ENCODE results near the gene CYP2R1. TPM values are rescaled to one million over a fixed set of nuclear protein-coding genes. Genes with fewer than 3 reads are reported as not detected.

CYP2R1 gene
- total RNA-seq, 1 experiment from 2014 or later: 18.3 TPM

DNA sequence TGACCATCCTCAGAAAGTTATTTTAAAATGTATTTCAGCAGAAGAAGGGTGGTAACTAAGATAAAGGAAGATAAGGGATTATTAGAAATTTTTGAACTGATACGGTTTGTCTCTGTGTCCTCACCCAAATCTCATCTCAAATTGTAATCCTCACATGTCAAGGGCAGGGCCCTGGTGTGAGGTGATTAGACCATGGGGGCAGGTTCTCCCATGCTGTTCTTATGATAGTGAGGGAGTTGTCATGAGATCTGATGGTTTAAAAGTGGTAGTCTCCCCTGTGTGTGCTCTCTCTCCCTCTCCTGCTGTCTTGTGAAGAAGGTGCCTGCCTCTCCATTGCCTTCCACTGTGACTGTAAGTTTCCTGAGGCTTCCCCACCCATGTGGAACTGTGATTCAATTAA, 36.1 kb downstream of the CYP2R1 start:
- RAD21 ChIA-PET (ENCODE audit: low non-redundant PET in 1 of 2, low total read pairs in 2 of 2, uncharacterized antibody in 2 of 2, unreplicated experiment in 2 of 2): no interaction called here

GRCh38 chr11:14854057-14854456, 38.0 kb downstream of the CYP2R1 start:
- H4K20me1 ChIP-seq (ENCODE audit: insufficient read depth): no peaks in the 10 kb centered on the region
- intact Hi-C loops (cut with micrococcal nuclease): loop anchor here (5.0 kb wide), 1 partner anchor 38 kb away; the partner anchor contains the start of gene CYP2R1
- no peak overlapping the region for H2AFZ ChIP-seq (ENCODE audit: low read depth, low read length, poor library complexity, severe bottlenecking)
- no peak overlapping the region for H3K4me3 ChIP-seq (replicated peaks in 1 of 2; ENCODE audit: low read depth in 1 of 2, low read length in 2 of 2)
- no peak for TF ChIP-seq EZH2phosphoT487 (IDR thresholded peaks at IDR 0.05; ENCODE audit: borderline replicate concordance)
- TF ChIP-seq FOSL1 (IDR thresholded peaks at IDR 0.05; ENCODE audit: low read depth): no peak
- TF ChIP-seq, protein P1, sequence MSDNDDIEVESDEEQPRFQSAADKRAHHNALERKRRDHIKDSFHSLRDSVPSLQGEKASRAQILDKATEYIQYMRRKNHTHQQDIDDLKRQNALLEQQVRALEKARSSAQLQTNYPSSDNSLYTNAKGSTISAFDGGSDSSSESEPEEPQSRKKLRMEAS (IDR thresholded peaks at IDR 0.05): no peak
- TF ChIP-seq EGR1 (IDR thresholded peaks at IDR 0.05; ENCODE audit: low read depth): no peak
- no peak for TF ChIP-seq JUND (IDR thresholded peaks at IDR 0.05)
- no peak for TF ChIP-seq SIN3A (IDR thresholded peaks at IDR 0.05; ENCODE audit: low read depth)
- TF ChIP-seq ZNF274 (IDR thresholded peaks at IDR 0.05; ENCODE audit: low read depth, low read length): no peak
- TF ChIP-seq CEBPB (IDR thresholded peaks at IDR 0.05; ENCODE audit: low read depth): no peak
- no peak for TF ChIP-seq POLR2AphosphoS5 (IDR thresholded peaks at IDR 0.05; ENCODE audit: low read depth, low read length)
- TF ChIP-seq ZBTB33 (IDR thresholded peaks at IDR 0.05; ENCODE audit: extremely low read depth, insufficient replicate concordance, low read length): no peak
- TF ChIP-seq EZH2 (IDR thresholded peaks at IDR 0.05): no peak
- TF ChIP-seq TCF7L2 (IDR thresholded peaks at IDR 0.05; ENCODE audit: borderline replicate concordance, extremely low read depth, insufficient read depth, insufficient read length): no peak
- RAD21 ChIA-PET (ENCODE audit: low non-redundant PET in 1 of 2, low total read pairs in 2 of 2, uncharacterized antibody in 2 of 2, unreplicated experiment in 2 of 2): no interaction called here
- H3K9me2 ChIP-seq (ENCODE audit: insufficient read depth): no peaks in the 10 kb centered on the region
- CTCF ChIA-PET: no interaction called here
- H3K4me2 ChIP-seq (ENCODE audit: low read length): no peak overlapping the region
- no peak overlapping the region for H3K9ac ChIP-seq (ENCODE audit: low read length)
- DNase-seq (ENCODE audit: low read depth, low spot score): no peak
- H3K9me3 ChIP-seq (ENCODE audit: control insufficient read depth in 1 of 2, insufficient read depth in 1 of 2, low read depth in 1 of 2, low read length in 2 of 2): no peaks in the 10 kb centered on the region
- H3K27me3 ChIP-seq (ENCODE audit: insufficient read depth, low read length): no peaks in the 10 kb centered on the region
- no peak for ATAC-seq
- no peaks in the 10 kb centered on the region for H3K36me3 ChIP-seq (ENCODE audit: control insufficient read depth in 1 of 2, insufficient read depth in 2 of 2, low read length in 2 of 2)
- H3K4me1 ChIP-seq (ENCODE audit: control insufficient read depth in 1 of 2, insufficient read depth in 2 of 2, low read length in 2 of 2): no peaks in the 10 kb centered on the region
- BruUV-seq (replicated peaks): no TSS peak
- no peaks in the 10 kb centered on the region for H3K79me2 ChIP-seq (ENCODE audit: insufficient read depth, low read length)
- H3K27ac ChIP-seq (ENCODE audit: low read depth, low read length): no peak overlapping the region
- POLR2A ChIA-PET: no interaction called here

More for the DNA sequence above, 36.1 kb downstream of the CYP2R1 start:
- TF ChIP-seq ELF1 (IDR thresholded peaks at IDR 0.05; ENCODE audit: borderline replicate concordance, low read depth) (no peak), RAD21 (IDR thresholded peaks at IDR 0.05; ENCODE audit: low read depth) (no peak), EGR1 (IDR thresholded peaks at IDR 0.05; ENCODE audit: low read depth) (no peak), SP1 (IDR thresholded peaks at IDR 0.05; ENCODE audit: low read depth) (no peak), SIN3A (IDR thresholded peaks at IDR 0.05; ENCODE audit: low read depth) (no peak), POLR2AphosphoS5 (IDR thresholded peaks at IDR 0.05; ENCODE audit: low read depth, low read length) (no peak), ZNF274 (IDR thresholded peaks at IDR 0.05; ENCODE audit: low read depth, low read length) (no peak), POLR2A (IDR thresholded peaks at IDR 0.05; ENCODE audit: borderline replicate concordance, extremely low read depth, insufficient read depth, insufficient read length) (no peak), EZH2 (IDR thresholded peaks at IDR 0.05) (no peak), SRF (IDR thresholded peaks at IDR 0.05; ENCODE audit: low read depth) (no peak), ZFX (IDR thresholded peaks at IDR 0.05) (no peak), EZH2phosphoT487 (IDR thresholded peaks at IDR 0.05; ENCODE audit: borderline replicate concordance) (no peak), TCF7L2 (IDR thresholded peaks at IDR 0.05; ENCODE audit: borderline replicate concordance, extremely low read depth, insufficient read depth, insufficient read length) (no peak), ATF3 (IDR thresholded peaks at IDR 0.05) (no peak), CBX3 (IDR thresholded peaks at IDR 0.05; ENCODE audit: low read depth) (no peak), CEBPB (IDR thresholded peaks at IDR 0.05; ENCODE audit: low read depth) (no peak)
- TF ChIP-seq, protein P1 (IDR thresholded peaks at IDR 0.05): no peak
- CTCF ChIA-PET: no interaction called here
- H4K20me1 ChIP-seq (ENCODE audit: insufficient read depth): no peaks in the 10 kb centered on the region
- POLR2A ChIA-PET: interaction anchor here (1.1 kb wide), 1 partner anchor 36 kb away, joined by 3 read pairs; no protein-coding TSS in a partner anchor
- H3K4me1 ChIP-seq (ENCODE audit: control insufficient read depth in 1 of 2, insufficient read depth in 2 of 2, low read length in 2 of 2): no peaks in the 10 kb centered on the region
- no peaks in the 10 kb centered on the region for H3K9me2 ChIP-seq (ENCODE audit: insufficient read depth)
- H3K79me2 ChIP-seq (ENCODE audit: insufficient read depth, low read length): no peaks in the 10 kb centered on the region
- H2AFZ ChIP-seq (ENCODE audit: low read depth, low read length, poor library complexity, severe bottlenecking): no peak overlapping the region
- H3K27ac ChIP-seq (ENCODE audit: low read depth, low read length): no peak overlapping the region
- no TSS peak for BruUV-seq (replicated peaks)
- H3K4me2 ChIP-seq (ENCODE audit: low read length): no peak overlapping the region
- intact Hi-C loops (cut with micrococcal nuclease): no loop called here
- no peak overlapping the region for H3K9ac ChIP-seq (ENCODE audit: low read length)
- H3K36me3 ChIP-seq (ENCODE audit: control insufficient read depth in 1 of 2, insufficient read depth in 2 of 2, low read length in 2 of 2): no peaks in the 10 kb centered on the region
- no peaks in the 10 kb centered on the region for H3K27me3 ChIP-seq (ENCODE audit: insufficient read depth, low read length)
- ATAC-seq: no peak
- no peak overlapping the region for H3K4me3 ChIP-seq (replicated peaks in 1 of 2; ENCODE audit: low read depth in 1 of 2, low read length in 2 of 2)
- no peak for DNase-seq (ENCODE audit: low read depth, low spot score)
- no peaks in the 10 kb centered on the region for H3K9me3 ChIP-seq (ENCODE audit: control insufficient read depth in 1 of 2, insufficient read depth in 1 of 2, low read depth in 1 of 2, low read length in 2 of 2)

Measured in HCT116 (cell line).